CD4-positive, alpha-beta T cell (primary cell): ENCODE data around the gene ZBTB4. TPM values are rescaled to one million over a fixed set of nuclear protein-coding genes. Genes with fewer than 3 reads are reported as not detected.

Source experiments
- ATAC-seq: fragments of 200-7000 bp; cut with Tn5 transposase; one replicate; pipeline ENCODE4 v1.10.0; 2022; ENCODE audit warnings: mild to moderate bottlenecking; ENCODE audit not compliant: poor library complexity
- CTCF ChIA-PET: fragments of 350-600 bp; sonication (Branson Sonifier 250); formaldehyde crosslinking; loops from one replicate; lab custom pipeline; 2021; ENCODE audit warnings: antibody characterized with exemption, inconsistent platforms; lab: Charles Lee
- POLR2A ChIA-PET: fragments of 350-600 bp; sonication (Branson Sonifier 250); formaldehyde crosslinking; loops from one replicate; lab custom pipeline; 2021; ENCODE audit warnings: antibody characterized with exemption, inconsistent platforms; lab: Charles Lee
- DNase-seq, 14 experiments: peaks; one replicate each; pipeline ENCODE4 v3.0.0-alpha.2; 2013 to 2020; ENCODE audit warnings: mixed read lengths in 2 of 14
- H3K27ac ChIP-seq, 2 donors: one replicate each; pipeline versions ENCODE4 v1.5.1 to v1.7.0; 2013; ENCODE audit warnings: low read length in 2 of 2, low read depth in 1 of 2, mild to moderate bottlenecking in 1 of 2
- H3K27me3 ChIP-seq, 2 experiments: 1 replicate in 1 of 2; 2 replicates in 1 of 2; pipeline versions ENCODE4 v1.6.1 to v1.7.0; 2013; ENCODE audit warnings: low read length in 2 of 2, control low read depth in 1 of 2, mild to moderate bottlenecking in 1 of 2, moderate library complexity in 1 of 2; ENCODE audit not compliant: insufficient read depth in 2 of 2, control insufficient read depth in 1 of 2
- H3K36me3 ChIP-seq: one replicate; pipeline ENCODE4 v1.6.1; 2013; ENCODE audit warnings: low read length, control low read depth; ENCODE audit not compliant: insufficient read depth
- H3K4me1 ChIP-seq: one replicate; pipeline ENCODE4 v1.6.1; 2013; ENCODE audit warnings: low read length, control low read depth; ENCODE audit not compliant: insufficient read depth
- H3K4me3 ChIP-seq: one replicate; pipeline ENCODE4 v1.5.1; 2013; ENCODE audit warnings: mild to moderate bottlenecking, low read length, moderate library complexity
- H3K9me3 ChIP-seq, 2 experiments: 1 replicate in 1 of 2; 2 replicates in 1 of 2; pipeline versions ENCODE4 v1.6.1 to v1.7.0; 2013; ENCODE audit warnings: low read length in 2 of 2, mild to moderate bottlenecking in 2 of 2, control low read depth in 1 of 2, moderate library complexity in 1 of 2; ENCODE audit not compliant: control insufficient read depth in 1 of 2, insufficient read depth in 1 of 2
- H3K27ac Mint-ChIP-seq: one replicate; pipeline ENCODE4 v1.8.0; 2020; ENCODE audit warnings: mixed read lengths
- H3K27me3 Mint-ChIP-seq: one replicate; pipeline ENCODE4 v1.8.0; 2021; ENCODE audit warnings: mixed read lengths
- H3K36me3 Mint-ChIP-seq: one replicate; pipeline ENCODE4 v1.8.0; 2021; ENCODE audit warnings: low read depth, mixed read lengths
- H3K4me1 Mint-ChIP-seq: one replicate; pipeline ENCODE4 v1.8.0; 2021; ENCODE audit warnings: low read depth, mixed read lengths
- H3K4me3 Mint-ChIP-seq: one replicate; pipeline ENCODE4 v1.8.0; 2020; ENCODE audit warnings: mild to moderate bottlenecking, mixed read lengths
- H3K9me3 Mint-ChIP-seq: one replicate; pipeline ENCODE4 v1.8.0; 2020; ENCODE audit warnings: mixed read lengths
- CTCF ChIP-seq: fragments of 200-600 bp; IDR thresholded peaks from one replicate; pipeline ENCODE4 v1.8.0; 2022; ENCODE audit warnings: antibody characterized with exemption, mild to moderate bottlenecking
- intact Hi-C, 2 experiments: fragments of 100-400 bp; cut with DNase I in 1 of 2; cut with micrococcal nuclease in 1 of 2; formaldehyde crosslinking; loops; one replicate each; pipeline versions ENCODE4 v1.15.1 to v1.9.0; 2023 to 2025; cut with DNase I, micrococcal nuclease
- total RNA-seq, 174 experiments: library from RNA in 2 of 174; stranded (reverse) in 2 of 174; gene quantifications; one replicate each; pipeline ENCODE4 v1.2.3 and lab custom pipeline; 2021 to 2026

The ZBTB4 gene
- total RNA-seq, 2 experiments from 2014 or later = 55.1 to 55.6 TPM

- H3K4me3 Mint-ChIP-seq = no peak overlapping the region
- H3K36me3 Mint-ChIP-seq = peaks cover 37% of the 10 kb centered on the region
- CTCF ChIA-PET = no interaction called here
- no peak for TF ChIP-seq CTCF
- H3K27ac Mint-ChIP-seq = no peak overlapping the region
- peaks cover 18% of the 10 kb centered on the region for H3K36me3 ChIP-seq
- H3K27me3 ChIP-seq = no peaks in the 10 kb centered on the region
- DNase-seq = no peak
- H3K27me3 Mint-ChIP-seq = no peaks in the 10 kb centered on the region
- no peaks in the 10 kb centered on the region for H3K9me3 ChIP-seq
- peaks cover 26% of the 10 kb centered on the region for H3K4me1 ChIP-seq
- POLR2A ChIA-PET = interaction anchor here (1.3 kb wide), 1 partner anchor 10 kb away, joined by 3 read pairs; no protein-coding TSS in a partner anchor
- H3K4me3 ChIP-seq = no peak overlapping the region
- no peak overlapping the region for H3K27ac ChIP-seq
- ATAC-seq = no peak
- intact Hi-C loops = no loop called here
- H3K4me1 Mint-ChIP-seq = peaks cover 21% of the 10 kb centered on the region
- no peaks in the 10 kb centered on the region for H3K9me3 Mint-ChIP-seq
Observed at GRCh38 chr17:7468804-7469389, 10.5 kb downstream of the ZBTB4 start.

- no peak overlapping the region for H3K4me3 ChIP-seq
- Mint-ChIP-seq H3K4me1 (peaks cover 16% of the 10 kb centered on the region), H3K36me3 (peaks cover 43% of the 10 kb centered on the region), H3K4me3 (no peak overlapping the region), H3K9me3 (no peaks in the 10 kb centered on the region), H3K27me3 (no peaks in the 10 kb centered on the region), H3K27ac (no peak overlapping the region)
- TF ChIP-seq CTCF = no peak
- H3K36me3 ChIP-seq = peaks cover 24% of the 10 kb centered on the region
- H3K9me3 ChIP-seq = no peaks in the 10 kb centered on the region
- DNase-seq (no peak), ATAC-seq (no peak)
- H3K4me1 ChIP-seq = peaks cover 21% of the 10 kb centered on the region
- intact Hi-C loops = no loop called here
- ChIA-PET POLR2A (interaction anchor here (1.3 kb wide), 1 partner anchor 10 kb away, joined by 3 read pairs; no protein-coding TSS in a partner anchor), CTCF (interaction anchor here (1.4 kb wide), 1 partner anchor 32 kb away, joined by 5 read pairs; no protein-coding TSS in a partner anchor)
- no peak overlapping the region for H3K27ac ChIP-seq
- H3K27me3 ChIP-seq = no peaks in the 10 kb centered on the region
Observed at GRCh38 chr17:7468290-7468689, 11.1 kb downstream of the ZBTB4 start.

GRCh38 chr17:7467498-7467897 is 11.9 kb downstream of the ZBTB4 start:
- DNase-seq = no peak
- TF ChIP-seq CTCF = no peak
- peaks cover 47% of the 10 kb centered on the region for H3K36me3 Mint-ChIP-seq
- no peak overlapping the region for H3K4me3 Mint-ChIP-seq
- no peak for ATAC-seq
- ChIA-PET POLR2A (no interaction called here), CTCF (interaction anchor here (1.4 kb wide), 1 partner anchor 31 kb away, joined by 5 read pairs; no protein-coding TSS in a partner anchor)
- H3K27me3 Mint-ChIP-seq = no peaks in the 10 kb centered on the region
- Histone ChIP-seq H3K4me1 (peaks cover 20% of the 10 kb centered on the region), H3K9me3 (no peaks in the 10 kb centered on the region), H3K27ac (no peak overlapping the region), H3K36me3 (peaks cover 31% of the 10 kb centered on the region), H3K27me3 (no peaks in the 10 kb centered on the region), H3K4me3 (no peak overlapping the region)
- intact Hi-C loops = no loop called here
- H3K27ac Mint-ChIP-seq = no peak overlapping the region
- no peaks in the 10 kb centered on the region for H3K9me3 Mint-ChIP-seq
- peaks cover 16% of the 10 kb centered on the region for H3K4me1 Mint-ChIP-seq
